B cell (primary cell): Measurements from ENCODE around the gene SLC37A1. TPM values are rescaled to one million over a fixed set of nuclear protein-coding genes. Genes with fewer than 3 reads are reported as not detected.

Source experiments
- ATAC-seq: fragments of 200-7000 bp; cut with Tn5 transposase; one replicate; pipeline ENCODE4 v1.10.0; 2021; ENCODE audit warnings: low read depth, mild to moderate bottlenecking, moderate number of reproducible peaks, moderate library complexity
- CTCF ChIA-PET: fragments of 350-600 bp; sonication (Branson Sonifier 250); formaldehyde crosslinking; loops from one replicate; lab custom pipeline; 2021; ENCODE audit warnings: antibody characterized with exemption, inconsistent platforms; lab: Charles Lee
- POLR2A ChIA-PET: fragments of 350-600 bp; sonication (Branson Sonifier 250); formaldehyde crosslinking; loops from one replicate; lab custom pipeline; 2021; ENCODE audit warnings: antibody characterized with exemption; lab: Charles Lee
- DNase-seq: peaks from one replicate; pipeline ENCODE4 v3.0.0; 2013
- H2AFZ ChIP-seq: 2 replicates; pipeline ENCODE4 v1.6.1; 2012; ENCODE audit warnings: mild to moderate bottlenecking, low read depth, low read length; ENCODE audit not compliant: insufficient read depth, poor library complexity, severe bottlenecking
- H3K27ac ChIP-seq, 2 donors: 1 replicate in 1 of 2; 2 replicates in 1 of 2; pipeline ENCODE4 v1.5.1; 2012 to 2013; ENCODE audit warnings: low read length in 2 of 2, mild to moderate bottlenecking in 2 of 2, moderate library complexity in 1 of 2
- H3K27me3 ChIP-seq, 4 experiments: fragments of 200-600 bp in 1 of 4; sonication (generic) in 1 of 4; replicated peaks in 1 of 4; 1 replicate in 2 of 4; 2 replicates in 2 of 4; pipeline versions ENCODE4 v1.6.1 to v1.7.0; 2013 to 2016; ENCODE audit warnings: low read length in 3 of 4, mild to moderate bottlenecking in 2 of 4, mixed read lengths in 1 of 4, moderate library complexity in 1 of 4; ENCODE audit not compliant: insufficient read depth in 4 of 4, control insufficient read depth in 3 of 4; ENCODE audit errors: control extremely low read depth in 1 of 4
- H3K36me3 ChIP-seq, 2 experiments: replicated peaks in 1 of 2; 1 replicate in 1 of 2; 2 replicates in 1 of 2; pipeline versions ENCODE4 v1.6.1 to v1.7.1; 2013; ENCODE audit warnings: low read length in 1 of 2; ENCODE audit not compliant: insufficient read depth in 2 of 2, control insufficient read depth in 1 of 2; ENCODE audit errors: control extremely low read depth in 1 of 2, extremely low read depth in 1 of 2
- H3K4me1 ChIP-seq, 2 donors: fragments of 200-600 bp in 1 of 2; sonication (generic) in 1 of 2; 1 replicate in 1 of 2; 2 replicates in 1 of 2; pipeline versions ENCODE4 v1.5.1 to v1.6.1; 2013 to 2017; ENCODE audit warnings: low read length in 2 of 2; ENCODE audit not compliant: control insufficient read depth in 2 of 2, insufficient read depth in 2 of 2
- H3K4me2 ChIP-seq: replicated peaks from 2 replicates; pipeline ENCODE3; 2012; ENCODE audit warnings: mild to moderate bottlenecking, low read depth, low read length; ENCODE audit not compliant: poor library complexity, severe bottlenecking
- H3K4me3 ChIP-seq, 5 experiments: fragments of 200-600 bp in 1 of 5; sonication (generic) in 1 of 5; 1 replicate in 3 of 5; 2 replicates in 2 of 5; pipeline versions ENCODE4 v1.5.1 to v1.7.0; 2011 to 2016; ENCODE audit warnings: low read length in 4 of 5, mild to moderate bottlenecking in 4 of 5, low read depth in 2 of 5, control low read depth in 1 of 5, moderate library complexity in 1 of 5; ENCODE audit not compliant: insufficient read depth in 1 of 5; ENCODE audit errors: control extremely low read depth in 1 of 5, extremely low read depth in 1 of 5
- H3K79me2 ChIP-seq: fragments of 200-600 bp; sonication (generic); one replicate; pipeline ENCODE4 v1.6.0; 2016; ENCODE audit warnings: low read length; ENCODE audit not compliant: control insufficient read depth, insufficient read depth
- H3K9ac ChIP-seq: fragments of 200-600 bp; sonication (generic); 2 replicates; pipeline ENCODE4 v1.6.1; 2017; ENCODE audit warnings: mild to moderate bottlenecking, low read length, moderate library complexity
- H3K9me3 ChIP-seq, 3 donors: one replicate each; pipeline versions ENCODE4 v1.6.1 to v1.7.1; 2013; ENCODE audit warnings: low read length in 2 of 3; ENCODE audit not compliant: control insufficient read depth in 2 of 3, insufficient read depth in 1 of 3; ENCODE audit errors: control extremely low read depth in 1 of 3
- H4K20me1 ChIP-seq: 2 replicates; pipeline ENCODE4 v1.6.0; 2012; ENCODE audit warnings: mild to moderate bottlenecking, low read length; ENCODE audit not compliant: insufficient read depth, control insufficient read depth, poor library complexity, severe bottlenecking
- H3K27ac Mint-ChIP-seq: one replicate; pipeline ENCODE4 v1.8.0; 2021; ENCODE audit warnings: mixed read lengths
- H3K27me3 Mint-ChIP-seq: one replicate; pipeline ENCODE4 v1.8.0; 2021; ENCODE audit warnings: mixed read lengths
- H3K4me1 Mint-ChIP-seq: one replicate; pipeline ENCODE4 v1.8.0; 2021; ENCODE audit warnings: mixed read lengths
- H3K4me3 Mint-ChIP-seq: one replicate; pipeline ENCODE4 v1.8.0; 2021; ENCODE audit warnings: mixed read lengths
- H3K9me3 Mint-ChIP-seq: one replicate; pipeline ENCODE4 v1.8.0; 2022; ENCODE audit warnings: mixed read lengths; ENCODE audit not compliant: insufficient read depth
- EZH2 ChIP-seq: IDR thresholded peaks from 2 replicates; pipeline ENCODE4 v1.6.1; 2012; ENCODE audit warnings: borderline replicate concordance, low read depth, mild to moderate bottlenecking, moderate library complexity, low read length; ENCODE audit not compliant: insufficient read depth, poor library complexity, severe bottlenecking
- WGBS: methylation state at CpG from one replicate; pipeline ENCODE4 v1.1.5; 2013; ENCODE audit warnings: missing lambda C conversion rate; ENCODE audit not compliant: insufficient coverage; 5-methylcytosine and 5-hydroxymethylcytosine counted together
- intact Hi-C: fragments of 100-400 bp; cut with micrococcal nuclease; formaldehyde crosslinking; loops from one replicate; pipeline ENCODE4 v1.10.0; 2022
- polyA plus RNA-seq: library from polyadenylated mRNA; depleted of rRNA; stranded (reverse); fragments of >200 nt; gene quantifications from 2 replicates; pipeline ENCODE4 v1.2.3, GENCODE V29; 2012
- total RNA-seq, 2 donors: library from RNA; stranded (reverse); fragments of 120-200 nt in 1 of 2; gene quantifications; 1 replicate in 1 of 2; 2 replicates in 1 of 2; pipeline versions ENCODE4 v1.2.3 to v1.2.4, GENCODE V29; 2013 to 2022
- TF ChIP-seq, protein P1 (sequence below): fragments of 200-600 bp; IDR thresholded peaks from one replicate; pipeline ENCODE4 v1.8.0; 2022; ENCODE audit warnings: antibody characterized with exemption, mild to moderate bottlenecking

The SLC37A1 gene
- total and polyA plus RNA-seq, 2 donors (not counting 1 experiment from before 2014, with no cell fraction given): 38.1 to 60.2 TPM

DNA sequence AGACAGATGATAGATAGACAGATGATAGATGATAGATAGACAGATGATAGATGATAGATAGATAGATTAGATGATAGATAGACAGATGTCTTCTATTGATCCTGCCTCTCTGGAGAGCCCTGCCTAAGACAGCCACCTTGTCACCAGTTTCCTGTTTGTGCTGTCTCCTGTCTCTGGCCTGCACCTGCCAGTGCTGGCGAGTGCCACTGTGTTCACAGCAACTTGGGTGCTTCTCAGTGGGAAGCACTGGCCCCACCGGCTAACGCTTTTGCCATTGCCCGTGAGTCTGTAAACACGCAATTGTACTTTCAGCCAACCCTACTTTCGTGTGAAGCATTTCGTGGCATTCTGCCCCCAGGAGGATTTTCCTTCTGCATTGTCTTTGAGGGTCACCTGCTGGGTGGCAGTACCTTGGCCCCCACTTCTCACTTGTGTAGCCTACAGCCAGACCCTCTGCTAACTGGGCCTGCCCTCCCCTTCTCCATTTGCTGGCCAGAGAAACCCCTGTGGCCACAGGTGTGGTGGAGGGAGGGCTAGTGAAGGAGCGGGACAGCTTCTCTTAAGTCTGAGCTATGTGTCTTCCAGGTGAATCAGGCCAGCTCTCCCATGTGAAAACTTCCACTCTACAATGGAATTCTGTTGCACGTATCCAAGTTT is 116.4 kb downstream of the SLC37A1 start:
- Mint-ChIP-seq H3K9me3 (no peaks in the 10 kb centered on the region), H3K4me1 (no peaks in the 10 kb centered on the region), H3K27ac (no peak overlapping the region), H3K27me3 (peaks cover 12% of the 10 kb centered on the region), H3K4me3 (no peak overlapping the region)
- H3K9ac ChIP-seq: no peak overlapping the region
- CTCF ChIA-PET: no interaction called here
- TF ChIP-seq EZH2: no peak
- TF ChIP-seq, protein P1, sequence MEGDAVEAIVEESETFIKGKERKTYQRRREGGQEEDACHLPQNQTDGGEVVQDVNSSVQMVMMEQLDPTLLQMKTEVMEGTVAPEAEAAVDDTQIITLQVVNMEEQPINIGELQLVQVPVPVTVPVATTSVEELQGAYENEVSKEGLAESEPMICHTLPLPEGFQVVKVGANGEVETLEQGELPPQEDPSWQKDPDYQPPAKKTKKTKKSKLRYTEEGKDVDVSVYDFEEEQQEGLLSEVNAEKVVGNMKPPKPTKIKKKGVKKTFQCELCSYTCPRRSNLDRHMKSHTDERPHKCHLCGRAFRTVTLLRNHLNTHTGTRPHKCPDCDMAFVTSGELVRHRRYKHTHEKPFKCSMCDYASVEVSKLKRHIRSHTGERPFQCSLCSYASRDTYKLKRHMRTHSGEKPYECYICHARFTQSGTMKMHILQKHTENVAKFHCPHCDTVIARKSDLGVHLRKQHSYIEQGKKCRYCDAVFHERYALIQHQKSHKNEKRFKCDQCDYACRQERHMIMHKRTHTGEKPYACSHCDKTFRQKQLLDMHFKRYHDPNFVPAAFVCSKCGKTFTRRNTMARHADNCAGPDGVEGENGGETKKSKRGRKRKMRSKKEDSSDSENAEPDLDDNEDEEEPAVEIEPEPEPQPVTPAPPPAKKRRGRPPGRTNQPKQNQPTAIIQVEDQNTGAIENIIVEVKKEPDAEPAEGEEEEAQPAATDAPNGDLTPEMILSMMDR: no peak
- POLR2A ChIA-PET: no interaction called here
- no peaks in the 10 kb centered on the region for H3K36me3 ChIP-seq
- no peaks in the 10 kb centered on the region for H3K79me2 ChIP-seq
- no peak overlapping the region for H3K4me2 ChIP-seq
- H3K4me1 ChIP-seq: no peaks in the 10 kb centered on the region
- no peaks in the 10 kb centered on the region for H3K9me3 ChIP-seq
- 80% methylated on average over 8 of the region's 9 CpGs for WGBS
- intact Hi-C loops: no loop called here
- peaks cover 0 to 5% (median 0%) of the 10 kb centered on the region in 4 experiments for H3K27me3 ChIP-seq
- DNase-seq (no peak), ATAC-seq (no peak)
- H3K27ac ChIP-seq: no peak overlapping the region
- H4K20me1 ChIP-seq: no peaks in the 10 kb centered on the region
- H2AFZ ChIP-seq: no peak overlapping the region
- H3K4me3 ChIP-seq: no peak overlapping the region

DNA sequence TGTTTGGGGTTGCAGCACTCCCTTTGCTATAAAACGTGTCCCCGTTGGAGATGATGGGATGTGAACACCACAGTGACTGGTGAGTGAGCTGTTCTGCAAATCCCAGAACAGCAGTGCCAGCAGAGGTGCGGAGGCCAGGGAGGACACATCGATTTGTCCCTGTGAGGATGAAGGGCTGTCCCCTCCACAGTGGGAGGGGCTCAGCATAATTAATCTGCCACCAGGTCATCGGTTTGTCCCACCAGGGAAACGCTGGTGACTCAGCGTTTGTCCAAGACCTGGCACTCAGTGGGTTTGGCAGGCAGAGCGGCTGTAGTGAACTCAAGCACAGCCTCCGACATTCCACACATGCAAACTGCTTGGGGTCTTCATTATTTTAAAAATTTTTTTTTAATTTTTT is 117.0 kb downstream of the SLC37A1 start:
- intact Hi-C loops: no loop called here
- Mint-ChIP-seq H3K4me1 (no peaks in the 10 kb centered on the region), H3K9me3 (no peaks in the 10 kb centered on the region), H3K4me3 (no peak overlapping the region), H3K27me3 (peaks cover 12% of the 10 kb centered on the region), H3K27ac (no peak overlapping the region)
- no peaks in the 10 kb centered on the region for H3K9me3 ChIP-seq
- H4K20me1 ChIP-seq: no peaks in the 10 kb centered on the region
- H2AFZ ChIP-seq: no peak overlapping the region
- peaks cover 0 to 2% (median 0%) of the 10 kb centered on the region in 4 experiments for H3K27me3 ChIP-seq
- no peak overlapping the region for H3K4me3 ChIP-seq
- ATAC-seq: no peak
- H3K27ac ChIP-seq: no peak overlapping the region
- no peaks in the 10 kb centered on the region for H3K79me2 ChIP-seq
- H3K9ac ChIP-seq: no peak overlapping the region
- TF ChIP-seq, protein P1: no peak
- no peak for TF ChIP-seq EZH2
- no peaks in the 10 kb centered on the region for H3K36me3 ChIP-seq
- POLR2A ChIA-PET: no interaction called here
- DNase-seq: no peak
- H3K4me1 ChIP-seq: no peaks in the 10 kb centered on the region
- WGBS: 78% methylated on average over 8 of the region's 9 CpGs
- no peak overlapping the region for H3K4me2 ChIP-seq
- CTCF ChIA-PET: no interaction called here

Other genes starting within 250 kb of the SLC37A1 start
- not detected in 2 replicates for gene TFF3, start 198.4 kb upstream of the SLC37A1 start, total RNA-seq
- gene TFF3, start 198.4 kb upstream of the SLC37A1 start, polyA plus RNA-seq: not detected in 2 replicates
- gene TFF2, start 162.9 kb upstream of the SLC37A1 start, total RNA-seq: not detected in 2 replicates
- not detected in 2 replicates for gene TFF2, start 162.9 kb upstream of the SLC37A1 start, polyA plus RNA-seq
- not detected in 2 replicates for gene TFF1, start 147.3 kb upstream of the SLC37A1 start, total RNA-seq
- gene TFF1, start 147.3 kb upstream of the SLC37A1 start, polyA plus RNA-seq: not detected in 2 replicates
- 0.12 and 0.22 TPM in 2 replicates for gene TMPRSS3, start 117.8 kb upstream of the SLC37A1 start, total RNA-seq
- gene TMPRSS3, start 117.8 kb upstream of the SLC37A1 start, polyA plus RNA-seq: 0.07 and 0.10 TPM in 2 replicates
- 0.12 and 0.15 TPM in 2 replicates for gene UBASH3A, start 110.0 kb upstream of the SLC37A1 start, total RNA-seq
- 0.33 and 1.0 TPM in 2 replicates for gene UBASH3A, start 110.0 kb upstream of the SLC37A1 start, polyA plus RNA-seq
- gene RSPH1, start 17.6 kb upstream of the SLC37A1 start, total RNA-seq: 0.64 and 1.0 TPM in 2 replicates
- 0.10 and 0.26 TPM in 2 replicates for gene RSPH1, start 17.6 kb upstream of the SLC37A1 start, polyA plus RNA-seq
- gene PDE9A, start 139.8 kb downstream of the SLC37A1 start, total RNA-seq: 3.5 and 5.8 TPM in 2 replicates
- gene PDE9A, start 139.8 kb downstream of the SLC37A1 start, polyA plus RNA-seq: 0.34 and 0.49 TPM in 2 replicates